Activated naive CD4-positive, alpha-beta T cell treated with Interleukin-2 at 50 U/mL for 16 hours (primary cell): ENCODE measurements around the gene EPGN.

Source experiments
- DNase-seq: peaks from one replicate; pipeline ENCODE4 v3.0.0-alpha.2; 2020

Gene EPGN

GRCh38 chr4:74344031-74344430, 35.8 kb downstream of the EPGN start:
- no peak for DNase-seq

- no peak for DNase-seq
These were observed 45.6 kb downstream of the EPGN start for GRCh38 chr4:74353858-74354257.

GRCh38 chr4:74357965-74358364, 49.7 kb downstream of the EPGN start:
- DNase-seq, result no peak

GRCh38 chr4:74361671-74362070, 53.4 kb downstream of the EPGN start:
- DNase-seq, result no peak

GRCh38 chr4:74362347-74362746, 54.1 kb downstream of the EPGN start:
- no peak for DNase-seq

- DNase-seq, result no peak
These were observed 56.0 kb downstream of the EPGN start for GRCh38 chr4:74364256-74364651.

- no peak for DNase-seq
These were observed 56.6 kb downstream of the EPGN start, which contains the start of gene EREG for GRCh38 chr4:74364652-74365491. EREG (plus strand) TSS chr4:74365145; CDS start chr4:74365309, 164 bp downstream.

- DNase-seq, result no peak
These were observed 57.5 kb downstream of the EPGN start for GRCh38 chr4:74365761-74366160.
